Measurements from ENCODE around the gene TMEM258. TPM values are rescaled to one million over a fixed set of nuclear protein-coding genes. Genes with fewer than 3 reads are reported as not detected.

The TMEM258 gene
- total and polyA plus RNA-seq, 8 donors, result 129 to 185 (median 161) TPM

GRCh38 chr11:61827571-61828378, 35.4 kb upstream of the TMEM258 start, which contains the start of gene FADS2:
Gene FADS2 (plus strand): TSS chr11:61828300. CDS start chr11:61828391, 91 bp downstream.
- ATAC-seq (peak; percentile 89), DNase-seq (peak; percentile 73 to 97 (median 90))
- intact Hi-C loops (cut with DNase I), result no loop called here
- Histone ChIP-seq H3K27ac (peak within 1 kb of the TSS; percentile 86 to 92), H3K4me1 (peaks cover 20 to 56% of the 10 kb centered on the region in 2 donors), H3K9me3 (no peaks in the 10 kb centered on the region), H3K36me3 (no peaks in the 10 kb centered on the region), H3K27me3 (peaks cover 0 to 29% of the 10 kb centered on the region in 2 donors), H3K4me3 (peak within 1 kb of the TSS; percentile 45 to 76)
- TF ChIP-seq CTCF (IDR thresholded peaks at IDR 0.05), result no peak

GRCh38 chr11:61826930-61827570, 34.7 kb upstream of the TMEM258 start:
- peak overlapping the region; percentile 45 to 76 for H3K4me3 ChIP-seq
- peak overlapping the region; percentile 86 to 92 for H3K27ac ChIP-seq
- H3K36me3 ChIP-seq, result no peaks in the 10 kb centered on the region
- peak in 1 of 4 donors; percentile 23 for DNase-seq
- H3K4me1 ChIP-seq, result peaks cover 20 to 53% of the 10 kb centered on the region in 2 donors
- ATAC-seq, result peak; percentile 2
- TF ChIP-seq CTCF (IDR thresholded peaks at IDR 0.05), result no peak
- no peaks in the 10 kb centered on the region for H3K9me3 ChIP-seq
- intact Hi-C loops (cut with DNase I), result no loop called here
- peaks cover 0 to 29% of the 10 kb centered on the region in 2 donors for H3K27me3 ChIP-seq

- intact Hi-C loops (cut with DNase I), result no loop called here
- Histone ChIP-seq H3K27me3 (peaks cover 0 to 24% of the 10 kb centered on the region in 2 donors), H3K4me3 (no peak overlapping the region), H3K36me3 (no peaks in the 10 kb centered on the region), H3K4me1 (peaks cover 3 to 20% of the 10 kb centered on the region in 2 donors), H3K9me3 (no peaks in the 10 kb centered on the region), H3K27ac (no peak overlapping the region)
- DNase-seq (no peak), ATAC-seq (no peak)
- TF ChIP-seq CTCF (IDR thresholded peaks at IDR 0.05), result no peak
Observed at GRCh38 chr11:61820174-61820573, 27.8 kb upstream of the TMEM258 start.

GRCh38 chr11:61817471-61818202, 25.2 kb upstream of the TMEM258 start:
- peak overlapping the region; percentile 95 to 97 for H3K27ac ChIP-seq
- peak overlapping the region; percentile 54 to 68 for H3K4me3 ChIP-seq
- TF ChIP-seq CTCF (IDR thresholded peaks at IDR 0.05), result no peak
- intact Hi-C loops (cut with DNase I), result no loop called here
- ATAC-seq (no peak), DNase-seq (peak in 1 of 4 donors; percentile 18)
- peaks cover 3 to 27% of the 10 kb centered on the region in 2 donors for H3K4me1 ChIP-seq
- H3K27me3 ChIP-seq, result peaks cover 0 to 28% of the 10 kb centered on the region in 2 donors
- peaks cover 0 to 2% of the 10 kb centered on the region in 2 donors for H3K36me3 ChIP-seq
- H3K9me3 ChIP-seq, result no peaks in the 10 kb centered on the region

Measured in left lung (tissue), 10 donors.